GM12878 (cell line): ENCODE measurements around the gene UBE2L5. TPM values are rescaled to one million over a fixed set of nuclear protein-coding genes. Genes with fewer than 3 reads are reported as not detected.

ENCODE experiments used
- ASH2L ChIP-seq: fragments of 300-600, 200-600 bp; sonication (generic); IDR thresholded peaks from 2 replicates; pipeline ENCODE4 v1.6.1; 2017; ENCODE audit warnings: low read depth, mild to moderate bottlenecking, borderline replicate concordance
- ATF2 ChIP-seq: IDR thresholded peaks from 2 replicates; pipeline ENCODE4 v1.6.1; 2012; ENCODE audit warnings: low read length, inconsistent platforms
- BACH1 ChIP-seq: fragments of 450-650 bp; IDR thresholded peaks from 2 replicates; pipeline ENCODE4 v1.6.1; 2017; ENCODE audit warnings: mild to moderate bottlenecking, borderline replicate concordance
- CBX3 ChIP-seq: fragments of 200-600 bp; sonication (generic); IDR thresholded peaks from 2 replicates; pipeline ENCODE4 v1.6.1; 2016; ENCODE audit warnings: low read depth, borderline replicate concordance
- CHD2 ChIP-seq: IDR thresholded peaks from 2 replicates; pipeline ENCODE4 v1.6.1; 2011; ENCODE audit warnings: low read depth, low read length, improper control_type of control experiment, borderline replicate concordance
- CREB1 ChIP-seq: IDR thresholded peaks from 2 replicates; pipeline ENCODE4 v1.6.1; 2012; ENCODE audit warnings: low read depth, mild to moderate bottlenecking, inconsistent platforms
- DPF2 ChIP-seq: fragments of 450-650 bp; IDR thresholded peaks from 2 replicates; pipeline ENCODE4 v1.6.1; 2017; ENCODE audit warnings: mild to moderate bottlenecking
- LARP7 ChIP-seq: fragments of 450-650 bp; IDR thresholded peaks from 2 replicates; pipeline ENCODE4 v1.6.1; 2017; ENCODE audit warnings: mild to moderate bottlenecking
- MYB ChIP-seq: fragments of 150-350 bp; IDR thresholded peaks from 2 replicates; pipeline ENCODE4 v1.6.1; 2014; ENCODE audit warnings: mild to moderate bottlenecking, low read depth, low read length, borderline replicate concordance
- NFXL1 ChIP-seq: fragments of 450-650 bp; IDR thresholded peaks from 2 replicates; pipeline ENCODE4 v1.6.1; 2017; ENCODE audit warnings: antibody characterized with exemption, mild to moderate bottlenecking, borderline replicate concordance
- NFYB ChIP-seq: IDR thresholded peaks from 2 replicates; pipeline ENCODE4 v1.6.1; 2011; ENCODE audit warnings: low read depth, mild to moderate bottlenecking, low read length, improper control_type of control experiment, moderate library complexity; ENCODE audit not compliant: insufficient read depth
- PAX5 ChIP-seq: IDR thresholded peaks from 2 replicates; pipeline ENCODE4 v1.6.1; 2011; ENCODE audit warnings: low read depth, low read length, borderline replicate concordance
- POLR2AphosphoS2 ChIP-seq: IDR thresholded peaks from 2 replicates; pipeline ENCODE4 v1.6.1; 2011; ENCODE audit warnings: low read depth, mild to moderate bottlenecking, low read length, improper control_type of control experiment, moderate library complexity
- POU2F2 ChIP-seq: IDR thresholded peaks from 3 replicates; pipeline ENCODE4 v1.6.1; 2011; ENCODE audit warnings: low read depth, mild to moderate bottlenecking, low read length, borderline replicate concordance
- RAD51 ChIP-seq: fragments of 450-650 bp; IDR thresholded peaks from 2 replicates; pipeline ENCODE4 v1.6.1; 2016; ENCODE audit warnings: moderate library complexity, mild to moderate bottlenecking, inconsistent platforms
- SMAD1 ChIP-seq: fragments of 450-650 bp; IDR thresholded peaks from 2 replicates; pipeline ENCODE4 v1.6.1; 2018; ENCODE audit warnings: mild to moderate bottlenecking, low read depth; ENCODE audit not compliant: partially characterized antibody
- SMC3 ChIP-seq: IDR thresholded peaks from 2 replicates; pipeline ENCODE4 v1.6.1; 2011; ENCODE audit warnings: low read length, improper control_type of control experiment, borderline replicate concordance
- SP1 ChIP-seq: IDR thresholded peaks from one replicate; pipeline ENCODE4 v1.6.1; 2011; ENCODE audit warnings: low read depth, low read length
- SPI1 ChIP-seq: IDR thresholded peaks from 2 replicates; pipeline ENCODE4 v1.6.1; 2011; ENCODE audit warnings: low read depth, mild to moderate bottlenecking, low read length, moderate library complexity, borderline replicate concordance; ENCODE audit not compliant: insufficient read depth
- SREBF2 ChIP-seq: IDR thresholded peaks from 2 replicates; pipeline ENCODE4 v1.6.1; 2012; ENCODE audit warnings: mild to moderate bottlenecking, low read length
- YBX1 ChIP-seq: fragments of 450-650 bp; IDR thresholded peaks from 2 replicates; pipeline ENCODE4 v1.6.1; 2016; ENCODE audit warnings: antibody characterized with exemption
- ZBED1 ChIP-seq: IDR thresholded peaks from 2 replicates; pipeline ENCODE4 v1.6.1; 2016; ENCODE audit warnings: borderline replicate concordance
- polyA plus RNA-seq, 11 experiments: library from polyadenylated mRNA; depleted of rRNA in 4 of 11; unstranded in 6 of 11; stranded (reverse) in 5 of 11; fragments of >200 nt; fragmentation: Nextera tagmentation in 4 of 11; fragmentation: Illumina TruSeq in 1 of 11; extraction: Ambion mirVana in 4 of 11; extraction: Trizol in 1 of 11; gene quantifications; 1 replicate in 1 of 11; 2 replicates in 10 of 11; pipeline versions ENCODE4 v1.2.1 to v1.2.3, GENCODE V29; 2011 to 2016; ENCODE audit warnings: inconsistent platforms in 2 of 11, missing spikeins in 2 of 11, low read depth in 1 of 11
- total RNA-seq, 4 experiments: library from RNA; depleted of rRNA in 3 of 4; stranded (reverse); fragments of >200 nt in 3 of 4; fragmentation: Illumina TruSeq in 1 of 4; extraction: Trizol in 1 of 4; gene quantifications; 2 replicates each; pipeline versions ENCODE4 v1.2.1 to v1.2.3, GENCODE V29; 2013 to 2021
- TF ChIP-seq, protein P1 (sequence below): fragments of 150-350 bp; IDR thresholded peaks from 2 replicates; pipeline ENCODE4 v1.6.1; 2014; ENCODE audit warnings: mild to moderate bottlenecking, low read depth, low read length
- TF ChIP-seq, protein P2 (sequence below): fragments of 450-650 bp; conservative IDR thresholded peaks from 2 replicates; pipeline ENCODE4 v1.6.1; 2017; ENCODE audit warnings: mild to moderate bottlenecking, moderate library complexity
- TF ChIP-seq, protein P3 (sequence below): IDR thresholded peaks from 2 replicates; pipeline ENCODE4 v1.6.1; 2011; ENCODE audit warnings: low read depth, low read length, improper control_type of control experiment, borderline replicate concordance

UBE2L5 gene
- total and polyA plus RNA-seq, 10 of the 15 experiments (the other 5 are each of a cell fraction or from before 2014, with no cell fraction given), result 0.03 to 1.1 (median 0.19) TPM; not detected in 2

- TF ChIP-seq, protein P1, sequence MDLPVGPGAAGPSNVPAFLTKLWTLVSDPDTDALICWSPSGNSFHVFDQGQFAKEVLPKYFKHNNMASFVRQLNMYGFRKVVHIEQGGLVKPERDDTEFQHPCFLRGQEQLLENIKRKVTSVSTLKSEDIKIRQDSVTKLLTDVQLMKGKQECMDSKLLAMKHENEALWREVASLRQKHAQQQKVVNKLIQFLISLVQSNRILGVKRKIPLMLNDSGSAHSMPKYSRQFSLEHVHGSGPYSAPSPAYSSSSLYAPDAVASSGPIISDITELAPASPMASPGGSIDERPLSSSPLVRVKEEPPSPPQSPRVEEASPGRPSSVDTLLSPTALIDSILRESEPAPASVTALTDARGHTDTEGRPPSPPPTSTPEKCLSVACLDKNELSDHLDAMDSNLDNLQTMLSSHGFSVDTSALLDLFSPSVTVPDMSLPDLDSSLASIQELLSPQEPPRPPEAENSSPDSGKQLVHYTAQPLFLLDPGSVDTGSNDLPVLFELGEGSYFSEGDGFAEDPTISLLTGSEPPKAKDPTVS, result no peak
- no peak for TF ChIP-seq PAX5
- peak; percentile 55 for TF ChIP-seq DPF2
- no peak for TF ChIP-seq ASH2L
- TF ChIP-seq POLR2AphosphoS2, result peak; percentile 35; the same call in 1 of the 2 replicates
- TF ChIP-seq LARP7, result 0 out of 2 replicates have a peak, but pooled peaks have one; percentile 32
- TF ChIP-seq, protein P2, sequence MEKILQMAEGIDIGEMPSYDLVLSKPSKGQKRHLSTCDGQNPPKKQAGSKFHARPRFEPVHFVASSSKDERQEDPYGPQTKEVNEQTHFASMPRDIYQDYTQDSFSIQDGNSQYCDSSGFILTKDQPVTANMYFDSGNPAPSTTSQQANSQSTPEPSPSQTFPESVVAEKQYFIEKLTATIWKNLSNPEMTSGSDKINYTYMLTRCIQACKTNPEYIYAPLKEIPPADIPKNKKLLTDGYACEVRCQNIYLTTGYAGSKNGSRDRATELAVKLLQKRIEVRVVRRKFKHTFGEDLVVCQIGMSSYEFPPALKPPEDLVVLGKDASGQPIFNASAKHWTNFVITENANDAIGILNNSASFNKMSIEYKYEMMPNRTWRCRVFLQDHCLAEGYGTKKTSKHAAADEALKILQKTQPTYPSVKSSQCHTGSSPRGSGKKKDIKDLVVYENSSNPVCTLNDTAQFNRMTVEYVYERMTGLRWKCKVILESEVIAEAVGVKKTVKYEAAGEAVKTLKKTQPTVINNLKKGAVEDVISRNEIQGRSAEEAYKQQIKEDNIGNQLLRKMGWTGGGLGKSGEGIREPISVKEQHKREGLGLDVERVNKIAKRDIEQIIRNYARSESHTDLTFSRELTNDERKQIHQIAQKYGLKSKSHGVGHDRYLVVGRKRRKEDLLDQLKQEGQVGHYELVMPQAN, result 0 out of 2 replicates have a peak, but pooled peaks have one; percentile 15
- no peak for TF ChIP-seq MYB
- no peak for TF ChIP-seq BACH1
- TF ChIP-seq RAD51, result peak; percentile 100
- no peak for TF ChIP-seq CBX3
- no peak for TF ChIP-seq ZBED1
- TF ChIP-seq NFYB, result no peak
- no peak for TF ChIP-seq SPI1
- TF ChIP-seq YBX1, result no peak
- TF ChIP-seq SMC3, result no peak
- no peak for TF ChIP-seq CHD2
- peak; percentile 58 for TF ChIP-seq SMAD1
- no peak for TF ChIP-seq ATF2
- no peak for TF ChIP-seq SREBF2
- no peak for TF ChIP-seq NFXL1
- TF ChIP-seq CREB1, result no peak
- TF ChIP-seq, protein P3, sequence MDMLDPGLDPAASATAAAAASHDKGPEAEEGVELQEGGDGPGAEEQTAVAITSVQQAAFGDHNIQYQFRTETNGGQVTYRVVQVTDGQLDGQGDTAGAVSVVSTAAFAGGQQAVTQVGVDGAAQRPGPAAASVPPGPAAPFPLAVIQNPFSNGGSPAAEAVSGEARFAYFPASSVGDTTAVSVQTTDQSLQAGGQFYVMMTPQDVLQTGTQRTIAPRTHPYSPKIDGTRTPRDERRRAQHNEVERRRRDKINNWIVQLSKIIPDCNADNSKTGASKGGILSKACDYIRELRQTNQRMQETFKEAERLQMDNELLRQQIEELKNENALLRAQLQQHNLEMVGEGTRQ, result peak; percentile 99
- peak; percentile 58; the same call in 1 of the 3 replicates for TF ChIP-seq POU2F2
- no peak for TF ChIP-seq SP1
These were observed 26.8 kb upstream of the UBE2L5 start (continued) for GRCh38 chr13:30395192-30396158.
